MG63 (cell line): ENCODE results near the gene RACGAP1. TPM values are rescaled to one million over a fixed set of nuclear protein-coding genes. Genes with fewer than 3 reads are reported as not detected.

ENCODE experiments used
- DNase-seq: peaks from one replicate; pipeline ENCODE4 v3.0.0-alpha.2; 2020
- H3K27me3 ChIP-seq: fragments of 250-450 bp; sonication (Bioruptor Pico); 2 replicates; pipeline ENCODE4 v1.5.1; 2020; ENCODE audit warnings: mild to moderate bottlenecking, moderate library complexity
- H3K36me3 ChIP-seq: fragments of 250-450 bp; sonication (Bioruptor Pico); 2 replicates; pipeline ENCODE4 v1.5.1; 2020; ENCODE audit warnings: mild to moderate bottlenecking, moderate library complexity
- H3K4me3 ChIP-seq: fragments of 250-450 bp; sonication (Bioruptor Pico); 2 replicates; pipeline ENCODE4 v1.5.1; 2020; ENCODE audit warnings: mild to moderate bottlenecking, moderate library complexity
- H3K9me3 ChIP-seq: fragments of 250-450 bp; sonication (Bioruptor Pico); 2 replicates; pipeline ENCODE4 v1.5.1; 2020; ENCODE audit warnings: mild to moderate bottlenecking, moderate library complexity
- total RNA-seq: library from RNA; depleted of rRNA; stranded (reverse); fragments of >200 nt; shearing (Covaris generic); gene quantifications from 2 replicates; pipeline ENCODE4 v1.2.3, GENCODE V29; 2014; ENCODE audit warnings: low replicate concordance; rRNA removed

Gene RACGAP1
- total RNA-seq: 157 and 166 TPM in 2 replicates

GRCh38 chr12:50025187-50026059 is at the start of gene RACGAP1:
Gene RACGAP1 (minus strand): TSS chr12:50025494. CDS start chr12:50016715, 8,779 bp downstream.
- Histone ChIP-seq H3K9me3 (no peaks in the 10 kb centered on the region), H3K36me3 (peaks cover 27% of the 10 kb centered on the region), H3K27me3 (no peaks in the 10 kb centered on the region), H3K4me3 (peak within 1 kb of the TSS; percentile 89)
- peak; percentile 94 for DNase-seq

- Histone ChIP-seq H3K4me3 (no peak overlapping the region), H3K27me3 (no peaks in the 10 kb centered on the region), H3K9me3 (no peaks in the 10 kb centered on the region), H3K36me3 (no peaks in the 10 kb centered on the region)
- DNase-seq: no peak
Measured at GRCh38 chr12:50073712-50074111, 48.4 kb upstream of the RACGAP1 start.

GRCh38 chr12:50073206-50073605 is 47.9 kb upstream of the RACGAP1 start:
- Histone ChIP-seq H3K27me3 (no peaks in the 10 kb centered on the region), H3K36me3 (no peaks in the 10 kb centered on the region), H3K9me3 (no peaks in the 10 kb centered on the region), H3K4me3 (no peak overlapping the region)
- DNase-seq: no peak

- no peaks in the 10 kb centered on the region for H3K27me3 ChIP-seq
- DNase-seq: no peak
Measured at GRCh38 chr12:50072198-50072907, 47.1 kb upstream of the RACGAP1 start.

GRCh38 chr12:50070314-50071060 is 45.2 kb upstream of the RACGAP1 start:
- peak; percentile 73 for DNase-seq
- H3K9me3 ChIP-seq: no peaks in the 10 kb centered on the region
- H3K27me3 ChIP-seq: no peaks in the 10 kb centered on the region

More at GRCh38 chr12:50072198-50072907, 47.1 kb upstream of the RACGAP1 start:
- no peaks in the 10 kb centered on the region for H3K9me3 ChIP-seq
- no peaks in the 10 kb centered on the region for H3K36me3 ChIP-seq
- H3K4me3 ChIP-seq: no peak overlapping the region

GRCh38 chr12:50069539-50069938 is 44.2 kb upstream of the RACGAP1 start:
- DNase-seq: no peak
- no peaks in the 10 kb centered on the region for H3K9me3 ChIP-seq
- no peaks in the 10 kb centered on the region for H3K36me3 ChIP-seq
- no peak overlapping the region for H3K4me3 ChIP-seq
- no peaks in the 10 kb centered on the region for H3K27me3 ChIP-seq

More at GRCh38 chr12:50070314-50071060, 45.2 kb upstream of the RACGAP1 start:
- Histone ChIP-seq H3K4me3 (no peak overlapping the region), H3K36me3 (no peaks in the 10 kb centered on the region)

- DNase-seq: no peak
- Histone ChIP-seq H3K4me3 (no peak overlapping the region), H3K9me3 (no peaks in the 10 kb centered on the region), H3K36me3 (no peaks in the 10 kb centered on the region), H3K27me3 (no peaks in the 10 kb centered on the region)
Measured at GRCh38 chr12:50069069-50069468, 43.8 kb upstream of the RACGAP1 start.

- no peaks in the 10 kb centered on the region for H3K27me3 ChIP-seq
- H3K9me3 ChIP-seq: no peaks in the 10 kb centered on the region
- DNase-seq: peak; percentile 36
- no peak overlapping the region for H3K4me3 ChIP-seq
- H3K36me3 ChIP-seq: no peaks in the 10 kb centered on the region
Measured at GRCh38 chr12:50066402-50066801, 41.1 kb upstream of the RACGAP1 start.

- H3K9me3 ChIP-seq: no peaks in the 10 kb centered on the region
- no peaks in the 10 kb centered on the region for H3K27me3 ChIP-seq
- H3K36me3 ChIP-seq: no peaks in the 10 kb centered on the region
- no peak overlapping the region for H3K4me3 ChIP-seq
- no peak for DNase-seq
Measured at GRCh38 chr12:50065726-50066310, 40.5 kb upstream of the RACGAP1 start.

GRCh38 chr12:50062728-50063460 is 37.6 kb upstream of the RACGAP1 start:
- no peak overlapping the region for H3K4me3 ChIP-seq
- DNase-seq: no peak
- H3K27me3 ChIP-seq: no peaks in the 10 kb centered on the region
- no peaks in the 10 kb centered on the region for H3K36me3 ChIP-seq
- no peaks in the 10 kb centered on the region for H3K9me3 ChIP-seq

GRCh38 chr12:50061946-50062686 is 36.8 kb upstream of the RACGAP1 start:
- Histone ChIP-seq H3K9me3 (no peaks in the 10 kb centered on the region), H3K36me3 (no peaks in the 10 kb centered on the region), H3K4me3 (no peak overlapping the region), H3K27me3 (no peaks in the 10 kb centered on the region)
- DNase-seq: no peak

GRCh38 chr12:50061171-50061570 is 35.9 kb upstream of the RACGAP1 start:
- H3K9me3 ChIP-seq: no peaks in the 10 kb centered on the region
- no peak overlapping the region for H3K4me3 ChIP-seq
- no peaks in the 10 kb centered on the region for H3K36me3 ChIP-seq
- DNase-seq: no peak
- peaks cover 8% of the 10 kb centered on the region for H3K27me3 ChIP-seq

GRCh38 chr12:50060120-50060468 is 34.8 kb upstream of the RACGAP1 start:
- Histone ChIP-seq H3K4me3 (no peak overlapping the region), H3K27me3 (peaks cover 10% of the 10 kb centered on the region), H3K36me3 (no peaks in the 10 kb centered on the region), H3K9me3 (no peaks in the 10 kb centered on the region)
- DNase-seq: no peak

- no peak for DNase-seq
- Histone ChIP-seq H3K9me3 (no peaks in the 10 kb centered on the region), H3K4me3 (no peak overlapping the region), H3K36me3 (no peaks in the 10 kb centered on the region), H3K27me3 (peaks cover 10% of the 10 kb centered on the region)
Measured at GRCh38 chr12:50059440-50060119, 34.3 kb upstream of the RACGAP1 start.

- Histone ChIP-seq H3K27me3 (peaks cover 10% of the 10 kb centered on the region), H3K36me3 (no peaks in the 10 kb centered on the region), H3K4me3 (no peak overlapping the region), H3K9me3 (no peaks in the 10 kb centered on the region)
- no peak for DNase-seq
Measured at GRCh38 chr12:50058743-50059312, 33.5 kb upstream of the RACGAP1 start.
